ENCODE results near the gene NDUFV3.
"Not testable (repeated sequence)": the region's sequence is repeated elsewhere in the genome, so short reads cannot be mapped to it uniquely, and the experiment has no call there.

The NDUFV3 gene

GRCh38 chr21:42941696-42942085 is 48.6 kb downstream of the NDUFV3 start:
- no peak overlapping the region for H3K27ac ChIP-seq
- no peak overlapping the region for H3K4me3 ChIP-seq
- DNase-seq (ENCODE audit: low spot score) = no peak
- TF ChIP-seq CTCF (IDR thresholded peaks at IDR 0.05) = no peak

- TF ChIP-seq CTCF (IDR thresholded peaks at IDR 0.05) = no peak
- DNase-seq (ENCODE audit: low spot score) = no peak
- Histone ChIP-seq H3K4me3 (no peak overlapping the region), H3K27ac (no peak overlapping the region)
Observed at GRCh38 chr21:42942244-42942643, 49.1 kb downstream of the NDUFV3 start.

- not testable (repeated sequence) for H3K4me3 ChIP-seq; H3K27ac ChIP-seq; DNase-seq (ENCODE audit: low spot score)
Observed at GRCh38 chr21:42949094-42949755, 56.1 kb downstream of the NDUFV3 start.

GRCh38 chr21:42951193-42951592 is 58.1 kb downstream of the NDUFV3 start:
- not testable (repeated sequence) for DNase-seq (ENCODE audit: low spot score); H3K27ac ChIP-seq; H3K4me3 ChIP-seq

- no peak overlapping the region for H3K4me3 ChIP-seq
- DNase-seq (ENCODE audit: low spot score) = no peak
- no peak overlapping the region for H3K27ac ChIP-seq
- no peak for TF ChIP-seq CTCF (IDR thresholded peaks at IDR 0.05)
Observed at GRCh38 chr21:42956824-42957630, 63.9 kb downstream of the NDUFV3 start.

GRCh38 chr21:42958122-42958521 is 65.0 kb downstream of the NDUFV3 start:
- DNase-seq (ENCODE audit: low spot score); H3K4me3 ChIP-seq; H3K27ac ChIP-seq: not testable (repeated sequence)

- no peak for TF ChIP-seq CTCF (IDR thresholded peaks at IDR 0.05)
Observed at GRCh38 chr21:42959728-42960127, 66.6 kb downstream of the NDUFV3 start.

GRCh38 chr21:42962380-42963007 is 69.4 kb downstream of the NDUFV3 start:
- no peak for TF ChIP-seq CTCF (IDR thresholded peaks at IDR 0.05)
- no peak for DNase-seq (ENCODE audit: low spot score)
- Histone ChIP-seq H3K4me3 (no peak overlapping the region), H3K27ac (no peak overlapping the region)

More at GRCh38 chr21:42959728-42960127, 66.6 kb downstream of the NDUFV3 start:
- no peak for DNase-seq (ENCODE audit: low spot score)
- Histone ChIP-seq H3K27ac (no peak overlapping the region), H3K4me3 (no peak overlapping the region)
